GM18909 (cell line): ENCODE results near the gene CAMK2B.

ENCODE experiments used
- ATAC-seq: cut with Tn5 transposase; IDR thresholded peaks from one replicate; pipeline ENCODE4 v1.9.1; 2021; ENCODE audit warnings: mild to moderate bottlenecking; ENCODE audit not compliant: unreplicated experiment, poor library complexity

The CAMK2B gene

DNA sequence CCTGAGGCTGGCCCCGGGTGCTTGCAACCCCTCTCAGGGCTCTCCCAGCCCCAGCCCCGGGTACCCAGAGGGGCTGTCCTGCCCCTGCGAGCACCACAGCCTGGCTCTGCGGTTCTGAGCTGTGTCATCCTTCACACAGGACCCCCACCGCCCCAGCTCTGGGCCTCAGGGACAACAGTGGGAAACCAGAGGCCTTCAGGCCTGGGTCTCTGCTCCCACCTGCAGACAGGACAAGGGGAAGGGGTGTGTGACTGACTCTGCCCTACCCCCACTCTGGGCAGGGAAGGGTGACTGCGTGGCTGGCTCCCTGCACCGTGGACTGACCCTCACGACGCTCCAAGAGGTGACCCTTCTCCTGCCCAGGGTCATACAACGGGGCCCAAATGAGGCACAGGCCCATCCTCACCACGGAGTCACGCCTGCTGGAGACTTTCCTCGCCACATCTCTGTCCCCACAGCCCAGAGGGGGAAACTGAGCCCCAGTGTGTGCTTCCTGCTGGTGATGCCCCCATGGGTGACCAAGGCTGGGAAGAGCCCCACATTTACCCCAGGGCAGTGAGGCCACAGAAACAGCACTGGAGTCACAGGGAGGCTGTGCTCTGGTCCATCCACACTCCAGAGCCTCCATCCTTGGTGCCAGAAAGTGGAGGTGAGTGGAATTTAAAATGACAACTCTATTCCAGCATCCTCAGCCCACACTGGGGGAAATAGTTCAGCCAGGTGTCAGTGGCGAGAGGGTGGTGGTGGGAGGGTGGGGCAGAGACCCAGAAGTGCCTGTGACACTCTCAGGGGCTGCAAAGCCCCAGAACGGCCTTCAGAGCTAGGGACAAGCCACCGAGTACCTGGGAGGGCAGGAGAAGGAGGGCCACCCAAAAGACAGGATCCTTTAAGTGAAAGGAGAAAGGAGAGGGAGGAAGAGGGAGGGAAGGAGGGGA is 13.6 kb downstream of the CAMK2B start:
- no peak for ATAC-seq

DNA sequence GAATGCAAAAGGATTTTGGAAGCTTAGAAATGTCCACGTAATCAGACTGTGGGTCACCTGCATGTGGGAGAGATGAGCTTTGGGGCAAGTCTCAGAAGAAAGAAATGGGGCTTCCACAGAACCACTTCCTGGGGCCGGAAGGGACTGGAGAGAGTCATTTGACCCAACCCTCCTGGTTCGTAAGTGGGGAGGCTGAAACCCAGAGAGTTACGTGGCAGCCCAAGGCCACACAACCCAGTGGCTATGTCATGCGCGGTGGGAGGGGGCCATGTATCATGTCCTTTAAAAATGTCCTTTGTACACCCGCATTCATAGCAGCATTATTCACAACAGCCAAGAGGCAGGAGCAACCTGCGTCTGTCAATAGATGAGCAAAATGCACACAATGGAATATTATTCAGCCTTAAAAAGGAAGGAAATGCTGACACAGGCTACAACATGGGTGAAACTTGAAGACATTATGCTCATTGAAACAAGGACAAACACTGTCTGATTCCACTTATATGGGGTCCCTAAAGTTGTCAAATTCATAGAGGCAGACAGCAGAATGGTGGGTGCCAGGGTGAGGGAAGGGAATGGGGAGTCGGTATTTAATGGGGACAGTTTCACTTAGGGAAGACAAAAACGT is 15.1 kb downstream of the CAMK2B start:
- ATAC-seq = no peak

DNA sequence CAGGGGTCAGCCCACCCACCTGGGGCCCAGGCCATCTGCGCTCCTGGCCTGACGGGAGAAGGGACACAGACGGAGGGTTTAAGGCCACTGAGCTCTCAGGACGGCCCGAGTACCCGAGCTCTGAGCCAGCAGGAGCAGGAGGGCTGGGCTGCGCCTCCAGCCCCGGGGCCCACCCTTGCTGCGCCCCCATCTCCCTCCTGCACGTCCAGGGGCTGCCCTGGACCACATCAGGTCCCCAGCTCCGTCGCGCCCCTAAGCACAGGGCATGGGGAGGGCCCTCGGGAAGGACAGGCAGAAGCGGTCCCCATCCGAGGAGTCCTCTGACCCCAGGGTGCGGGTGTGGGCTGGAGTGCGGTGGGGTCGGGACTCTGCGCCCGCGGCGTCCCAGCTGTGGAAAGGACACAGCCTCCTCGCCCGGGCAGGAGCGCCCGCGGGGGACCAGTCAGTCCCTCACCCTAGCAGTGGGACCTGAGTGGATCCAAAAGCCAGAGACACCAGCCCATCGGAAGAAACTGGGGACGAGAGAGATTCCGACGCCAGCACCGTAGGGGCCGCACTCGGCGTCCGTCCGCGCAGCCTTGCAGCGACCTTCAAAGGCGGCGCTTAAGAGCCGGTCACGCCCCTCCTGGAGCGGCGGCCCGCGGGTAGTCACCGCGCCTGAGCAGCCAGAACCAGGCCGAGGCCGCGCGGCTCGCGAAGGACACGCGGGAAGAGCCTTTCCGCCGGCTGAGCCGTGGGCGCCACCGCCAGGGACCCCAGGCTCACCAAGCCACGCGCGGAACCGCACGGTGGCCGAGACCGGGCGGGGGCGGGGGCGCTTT is 15.9 kb downstream of the CAMK2B start:
- ATAC-seq = peak; percentile 58

DNA sequence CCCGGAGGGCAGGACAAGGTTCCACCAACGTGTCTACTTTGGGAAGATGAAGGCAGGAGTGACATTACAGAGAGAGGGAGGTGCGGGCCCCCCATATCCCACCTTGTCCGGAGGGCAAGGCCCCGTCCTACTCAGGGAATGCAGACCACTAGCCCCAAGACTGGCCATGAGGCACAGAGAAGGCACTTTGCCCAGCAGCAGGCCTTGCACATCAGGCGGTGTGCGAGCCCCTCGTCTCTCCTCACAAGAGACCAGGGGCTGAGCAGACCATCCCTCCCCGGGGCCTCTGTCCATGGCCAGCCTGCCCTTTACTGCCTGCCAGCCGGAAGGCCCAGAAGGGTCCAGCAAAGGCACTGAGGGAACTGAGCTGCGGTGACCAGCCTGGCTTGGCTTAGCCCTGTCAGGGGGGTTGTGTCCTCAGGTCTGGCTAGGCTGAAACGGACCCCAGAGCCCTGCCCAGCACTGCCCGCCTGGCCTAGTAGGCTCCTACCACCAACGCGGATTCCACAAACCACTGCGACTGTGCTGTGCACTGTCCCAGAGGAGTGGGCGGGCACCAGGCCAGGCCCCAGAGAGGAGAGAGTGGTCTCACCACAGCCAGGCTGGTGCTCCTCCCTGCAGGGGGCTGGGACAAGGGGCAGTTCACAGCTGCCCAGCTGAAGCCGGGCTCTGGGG is 16.7 kb downstream of the CAMK2B start:
- no peak for ATAC-seq

DNA sequence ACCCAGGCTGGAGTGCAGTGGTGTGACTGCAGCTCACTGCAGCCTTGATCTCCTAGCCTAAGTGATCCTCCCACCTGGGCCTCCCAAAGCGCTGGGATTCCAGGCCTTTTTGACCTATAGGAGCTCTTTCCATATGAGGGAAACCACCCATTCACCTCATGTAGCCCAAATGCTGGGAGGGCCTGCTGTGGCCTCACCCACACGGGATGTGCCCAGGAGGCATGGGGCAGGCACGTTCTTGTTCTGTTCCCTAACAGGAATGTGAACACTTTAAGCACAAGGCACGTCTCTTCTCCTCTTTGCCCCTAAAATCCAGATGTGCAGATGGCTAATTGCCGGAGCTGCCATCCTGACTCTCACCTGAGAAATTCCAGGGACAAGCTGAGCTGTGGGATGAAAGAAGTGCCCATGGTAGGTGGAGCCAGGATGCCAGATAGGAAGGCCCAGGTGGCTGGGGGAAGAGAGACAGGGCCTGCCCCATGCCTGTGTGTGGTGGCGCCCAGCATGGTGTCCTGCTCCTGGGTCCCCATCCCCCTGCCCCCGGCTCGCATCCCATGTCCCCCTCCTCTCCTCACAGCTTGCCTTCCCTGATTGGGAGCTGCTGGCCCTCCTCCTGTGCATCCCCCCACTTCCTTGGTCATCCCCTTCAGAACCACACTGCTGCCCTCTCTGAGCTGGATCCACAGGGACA is 17.3 kb downstream of the CAMK2B start:
- no peak for ATAC-seq

DNA sequence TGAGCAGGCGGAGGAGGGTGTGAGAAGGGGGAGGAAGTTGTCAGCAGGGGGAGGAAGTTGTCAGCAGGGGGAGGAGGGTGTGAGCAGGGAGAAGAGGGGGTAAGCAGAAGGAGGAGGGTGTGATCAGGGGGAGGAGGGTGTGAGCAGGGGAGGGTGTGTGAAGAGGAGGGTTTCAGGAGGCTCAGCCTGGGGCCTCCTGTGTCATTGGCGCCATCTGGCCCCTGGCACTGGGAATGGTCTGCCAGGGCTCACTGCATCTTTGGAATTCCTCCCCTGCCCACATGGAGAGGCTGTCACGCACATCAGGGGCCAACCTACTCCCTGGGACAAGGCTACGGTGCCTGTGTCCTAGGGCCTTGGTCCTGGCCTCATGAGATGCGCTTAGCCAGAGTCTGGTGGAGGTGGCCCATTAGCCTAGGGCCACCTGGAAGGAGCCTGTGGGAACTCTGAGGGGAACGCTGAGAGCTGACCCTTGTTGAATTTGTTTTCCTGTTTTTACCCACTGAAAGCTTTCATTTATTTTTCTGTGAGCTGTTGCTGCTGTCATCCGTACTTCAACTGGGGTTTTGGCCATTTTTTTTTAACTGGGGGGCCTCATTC is 18.0 kb downstream of the CAMK2B start:
- no peak for ATAC-seq

DNA sequence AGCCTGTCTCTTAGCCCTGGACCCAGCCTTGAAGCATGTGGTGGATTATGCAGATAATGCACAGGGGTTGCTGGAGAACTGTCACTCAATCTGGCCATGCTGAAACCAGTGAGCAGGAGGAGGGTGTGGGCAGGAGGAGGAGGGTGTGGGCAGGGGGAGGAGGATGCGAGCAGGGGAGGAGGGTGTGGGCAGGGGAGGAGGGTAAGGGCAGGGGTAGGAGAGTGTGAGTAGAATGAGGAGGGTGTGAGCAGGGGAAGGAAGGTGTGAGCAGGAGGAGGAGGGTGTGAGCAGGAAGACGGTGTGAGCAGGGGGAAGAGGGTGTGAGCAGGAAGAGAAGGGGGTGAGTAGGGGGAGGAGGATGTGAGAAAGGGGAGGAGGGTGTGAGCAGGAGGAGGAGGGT is 18.8 kb downstream of the CAMK2B start:
- no peak for ATAC-seq

DNA sequence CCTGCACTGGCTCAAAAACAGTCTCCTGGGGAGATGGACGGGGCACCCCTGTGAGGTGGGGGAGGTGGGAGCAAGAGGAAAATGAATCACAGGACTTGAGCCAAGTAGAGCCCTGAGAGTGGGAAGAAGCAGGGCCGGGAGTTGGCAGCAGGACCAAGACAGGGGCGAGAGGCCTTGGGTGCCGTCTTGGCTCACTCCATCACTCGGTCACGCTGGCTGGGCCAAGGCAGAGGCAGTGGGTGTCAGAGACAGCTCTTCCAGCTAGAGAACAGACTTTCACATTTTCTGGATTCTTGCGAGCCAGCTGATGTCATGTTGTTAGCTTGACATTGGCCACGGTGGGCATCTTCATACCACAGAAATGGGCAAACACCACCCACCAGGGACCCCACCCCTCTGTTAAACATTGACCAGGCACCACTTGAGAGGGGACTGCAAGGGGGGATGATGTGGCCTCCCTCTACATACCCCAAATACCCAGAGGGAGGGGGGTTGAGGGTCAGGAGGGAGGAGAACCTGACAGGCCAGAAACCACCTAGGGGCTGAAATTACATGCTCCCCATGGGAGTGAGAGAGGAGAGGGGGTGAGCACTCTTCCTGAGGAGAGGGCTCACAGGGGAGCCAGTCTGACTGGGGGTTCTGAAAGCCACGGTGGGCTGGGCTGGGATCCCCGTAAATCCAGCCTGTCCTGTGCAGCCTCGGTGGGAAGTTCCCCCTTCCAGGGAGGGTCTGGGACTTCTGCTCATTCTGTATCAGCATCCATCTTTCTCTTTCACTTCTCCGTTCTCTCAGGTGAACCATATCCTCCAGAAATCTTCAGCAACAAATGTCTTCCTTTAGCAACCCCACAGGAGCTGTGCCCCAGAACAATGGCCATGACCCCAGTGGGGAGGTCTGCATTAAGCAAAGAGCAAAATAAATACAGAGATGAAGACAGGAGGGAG is 19.6 kb downstream of the CAMK2B start:
- no peak for ATAC-seq

DNA sequence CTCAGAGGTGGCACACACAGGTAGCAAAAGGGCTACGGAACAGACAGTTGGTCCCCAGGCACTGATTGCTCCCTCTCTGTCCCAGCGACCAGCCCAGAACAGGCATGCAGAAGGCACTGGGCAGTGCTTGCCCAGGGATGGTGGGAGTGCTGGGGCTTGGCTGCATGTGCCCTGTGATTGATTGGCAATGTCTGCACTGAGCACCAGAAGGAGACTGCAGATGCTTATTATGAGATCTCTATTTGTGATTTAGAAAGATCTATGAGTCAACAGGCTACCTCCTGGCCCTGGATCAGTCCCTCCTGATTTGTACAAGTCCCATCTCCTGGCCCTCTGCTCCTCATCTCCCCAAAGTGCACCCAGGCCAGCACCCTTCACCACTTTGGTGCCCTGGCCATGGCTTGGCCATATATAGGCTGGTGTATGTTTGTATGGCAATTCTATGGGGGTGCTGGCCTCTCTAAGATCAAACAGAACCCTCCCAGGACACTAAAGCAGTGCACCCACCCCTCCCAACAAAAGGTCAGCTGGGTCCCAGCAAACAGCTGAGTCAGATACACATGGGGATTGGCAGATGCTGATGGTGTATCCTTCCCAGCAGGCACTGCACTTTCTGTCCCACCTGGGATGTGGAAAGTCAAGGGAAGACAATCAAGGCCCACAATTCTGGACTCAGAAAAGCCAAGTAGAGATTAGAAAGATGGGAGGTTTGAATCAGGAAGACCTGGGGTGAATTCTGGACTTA is 30.9 kb downstream of the CAMK2B start:
- no peak for ATAC-seq

DNA sequence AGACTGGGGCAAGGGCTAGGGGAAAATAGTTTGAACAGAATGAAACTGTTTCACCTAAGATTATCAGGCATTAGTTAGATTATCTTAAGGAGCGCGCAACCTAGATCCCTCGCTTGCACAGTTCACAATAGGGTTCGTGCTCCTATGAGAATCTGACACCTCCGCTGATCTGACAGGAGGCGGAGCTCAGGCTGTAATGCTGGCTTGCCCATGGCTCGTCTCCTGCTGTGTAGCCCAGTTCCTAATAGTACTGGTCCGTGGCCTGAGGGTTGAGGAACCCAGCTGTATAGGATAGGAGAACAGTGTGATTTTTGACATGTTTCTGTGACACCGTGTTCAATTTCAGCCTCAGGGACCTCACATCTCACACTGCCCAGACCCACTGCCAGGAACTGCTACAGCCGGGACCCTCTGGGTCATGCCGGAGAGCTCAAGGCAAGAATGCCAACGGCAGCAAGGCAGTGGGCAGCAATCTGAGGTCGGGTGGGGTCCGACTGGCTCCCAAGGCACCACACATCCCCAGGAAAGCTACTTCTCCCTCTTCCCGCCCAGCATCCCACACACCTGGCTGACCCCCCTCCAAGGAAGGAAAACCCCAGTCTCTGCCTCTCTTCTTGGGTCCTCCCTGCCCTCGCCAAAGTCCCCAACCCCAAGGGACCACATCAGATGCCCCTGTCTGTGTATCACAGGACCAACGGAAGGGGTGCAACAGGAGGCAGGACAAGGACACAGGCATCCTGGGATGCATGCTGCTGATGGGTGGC is 31.7 kb downstream of the CAMK2B start:
- no peak for ATAC-seq

DNA sequence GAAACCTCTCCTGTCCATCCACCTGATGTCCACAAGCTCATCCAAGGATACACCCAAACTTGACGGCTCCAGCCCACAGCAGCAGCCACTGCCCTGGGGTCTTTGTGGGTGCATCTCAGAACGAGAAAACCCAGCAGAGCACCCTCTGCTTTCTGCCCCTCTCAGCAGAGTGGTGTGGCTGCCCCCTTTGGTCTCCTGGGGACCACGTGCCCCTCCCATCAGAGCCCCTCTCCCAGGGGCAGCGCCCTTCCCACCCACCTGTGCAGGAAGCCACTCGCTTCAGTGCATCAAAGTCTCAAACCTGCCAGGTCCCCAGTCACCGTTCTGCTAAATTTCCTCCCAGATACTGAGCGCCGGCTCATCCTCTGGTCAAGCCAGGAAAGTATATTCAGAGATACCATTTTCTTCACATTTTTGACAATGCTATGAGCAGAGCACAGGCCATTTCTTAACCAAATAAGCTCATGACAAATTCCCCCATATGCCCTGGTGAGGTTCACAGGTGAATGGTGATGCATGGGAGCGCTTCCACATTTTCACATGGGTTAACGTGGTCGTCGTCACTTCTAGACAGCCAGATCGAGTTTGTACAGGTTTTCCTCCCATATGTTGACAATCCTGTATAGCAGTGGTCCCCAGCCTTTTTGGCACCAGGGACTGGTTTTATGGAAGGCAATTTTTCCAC is 32.4 kb downstream of the CAMK2B start:
- no peak for ATAC-seq

DNA sequence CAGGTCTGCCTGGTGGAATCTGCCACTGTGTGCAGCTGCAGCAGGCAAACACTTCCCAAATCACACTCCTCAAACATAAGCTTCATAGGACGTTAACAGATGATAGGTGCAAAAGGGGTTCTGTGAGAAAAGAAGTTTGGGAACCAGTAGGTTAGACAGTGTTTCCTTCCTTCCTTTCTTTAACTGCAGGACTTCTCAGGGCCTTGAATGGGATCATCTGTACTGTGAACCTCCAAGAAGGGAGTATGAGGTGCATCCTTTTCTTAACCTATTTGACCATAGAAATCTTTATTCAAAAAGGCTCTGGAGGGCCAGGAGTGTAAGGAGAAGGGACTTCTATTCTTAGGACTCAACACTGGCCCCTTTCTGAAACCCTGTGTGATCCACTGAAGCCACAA is 33.0 kb downstream of the CAMK2B start:
- ATAC-seq = no peak

DNA sequence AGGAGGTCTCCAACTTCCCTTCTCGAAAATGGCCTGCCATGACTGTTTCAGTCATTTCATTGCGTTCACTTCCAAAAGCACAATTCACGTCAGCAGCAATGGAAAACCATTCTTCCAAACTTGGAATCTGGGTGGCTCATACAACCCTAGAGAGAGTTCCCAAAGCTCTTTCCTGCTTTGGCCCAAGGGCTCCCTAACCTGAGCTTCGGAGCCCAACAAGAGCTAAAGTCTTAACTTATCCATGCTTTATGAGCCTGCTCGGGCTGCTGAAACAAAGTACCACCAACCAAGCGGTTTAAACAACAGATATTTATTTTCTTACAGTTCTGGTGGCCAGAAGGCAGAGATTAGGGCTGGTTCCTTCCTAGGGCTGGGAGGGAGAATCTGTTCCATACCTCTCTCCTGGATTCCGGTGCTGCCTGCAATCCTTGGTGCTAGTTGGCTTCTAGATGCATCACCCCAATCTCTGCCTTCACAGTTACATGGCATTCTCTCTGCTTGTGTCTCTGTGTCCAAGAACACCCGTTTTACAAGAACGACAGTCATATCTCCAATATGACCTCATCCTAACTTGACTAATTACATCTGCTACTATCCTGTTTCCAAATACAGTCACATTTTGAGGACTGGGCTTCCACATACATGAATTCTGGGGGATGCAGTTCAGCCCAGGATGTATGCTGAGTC is 33.5 kb downstream of the CAMK2B start:
- no peak for ATAC-seq

DNA sequence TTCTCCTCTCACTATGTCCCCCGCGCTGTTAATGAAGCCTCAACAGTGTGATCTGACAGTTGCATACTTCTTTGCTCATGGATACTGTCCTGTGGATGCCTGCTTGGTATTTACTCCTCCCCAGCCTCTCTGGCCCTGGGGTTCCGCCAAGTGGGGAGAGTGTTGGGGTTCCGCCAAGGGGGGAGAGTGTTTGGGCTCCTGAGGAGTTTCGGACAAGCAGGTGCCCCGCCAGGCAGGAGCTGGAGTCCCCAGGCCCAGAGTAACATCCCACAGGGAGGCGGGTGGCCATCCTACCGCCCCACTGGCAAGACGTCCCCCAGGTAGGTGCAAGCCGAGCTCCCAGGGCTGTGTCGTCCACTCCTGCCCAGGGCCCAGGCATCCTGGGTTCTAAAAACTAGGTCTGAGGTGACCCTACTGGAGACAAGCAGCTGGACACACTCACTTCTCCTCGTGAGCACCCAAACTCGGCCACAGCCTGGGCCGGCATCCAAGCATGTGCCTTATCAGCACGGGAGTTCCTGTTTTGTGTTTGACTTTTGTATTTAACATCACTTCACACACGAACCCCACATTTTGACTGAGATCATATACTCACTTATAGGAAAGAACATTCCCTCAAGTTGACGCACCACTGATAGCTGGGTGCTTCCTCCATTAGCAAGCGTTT is 34.2 kb downstream of the CAMK2B start:
- no peak for ATAC-seq

DNA sequence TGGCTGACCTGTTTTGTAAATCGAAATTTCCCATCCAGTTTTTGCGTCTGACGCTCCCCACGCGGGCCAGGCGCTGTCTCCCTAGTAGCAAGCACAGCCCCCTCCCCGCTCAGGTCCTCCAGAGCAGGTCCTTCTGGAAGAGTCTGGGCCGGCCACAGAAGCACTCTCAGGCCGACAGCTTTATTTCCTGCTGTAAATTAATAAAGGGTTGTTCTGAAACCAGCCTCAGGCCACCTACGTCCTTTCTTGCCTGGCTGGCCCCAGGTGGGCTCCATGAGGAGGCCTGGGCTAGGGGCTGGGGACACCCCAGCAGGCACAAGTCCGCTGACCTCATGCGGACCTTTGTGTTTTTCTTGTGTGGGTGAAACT is 35.2 kb downstream of the CAMK2B start:
- ATAC-seq = no peak
